Measurements from ENCODE around the gene TPPP2.

TPPP2 gene

GRCh38 chr14:21059842-21060613, 30.0 kb downstream of the TPPP2 start:
- no peak for DNase-seq

DNA sequence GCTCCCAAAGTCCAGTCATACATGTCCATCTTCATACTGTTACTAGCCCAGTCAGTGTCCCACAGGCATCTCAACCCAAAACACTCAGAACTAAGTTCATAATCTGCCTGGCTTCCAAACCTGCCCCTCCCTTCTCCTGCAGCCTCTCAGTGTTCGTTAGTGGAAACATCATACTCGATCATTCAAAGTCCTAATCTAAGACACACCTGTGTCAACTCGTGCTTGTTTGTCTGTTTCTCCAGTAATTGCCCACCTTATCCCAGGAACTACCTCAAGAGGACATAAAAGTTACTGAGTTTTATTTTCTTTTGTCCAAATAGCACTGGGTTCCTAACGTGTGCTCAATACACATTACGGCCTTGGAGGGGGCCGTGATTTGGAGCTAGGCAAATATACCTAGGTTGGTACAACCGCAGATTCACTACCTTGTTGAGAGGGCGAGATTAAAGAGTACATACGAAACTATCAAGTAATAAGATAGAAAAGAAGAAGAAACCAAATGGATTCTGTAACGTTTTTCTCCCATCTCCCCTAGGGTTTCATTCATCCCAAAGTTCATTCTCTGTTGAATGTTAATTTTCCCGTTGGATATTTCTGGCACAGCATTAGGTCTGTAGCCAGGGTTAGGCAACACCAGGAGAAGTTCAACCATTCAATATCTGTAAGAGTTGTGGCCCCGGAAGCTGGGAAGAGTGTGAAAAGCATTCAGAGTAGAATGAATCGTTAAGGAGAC, 30.8 kb downstream of the TPPP2 start:
- DNase-seq, result no peak

DNA sequence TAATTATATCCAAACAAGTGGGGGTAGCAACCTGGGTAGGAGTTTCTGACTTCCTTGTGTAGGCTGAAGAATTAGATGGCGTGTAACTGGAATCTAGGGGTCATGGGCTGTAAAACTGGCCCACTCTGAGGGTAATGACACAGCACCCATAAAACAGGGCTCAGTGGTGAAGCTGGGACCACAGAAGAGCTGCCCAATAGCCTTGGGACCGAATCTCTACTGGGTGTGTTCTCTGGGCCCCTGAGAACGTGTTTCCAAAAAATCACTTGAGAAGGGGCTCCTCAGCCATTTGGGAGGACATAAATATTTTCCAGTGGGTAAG, 31.3 kb downstream of the TPPP2 start:
- no peak for DNase-seq

DNA sequence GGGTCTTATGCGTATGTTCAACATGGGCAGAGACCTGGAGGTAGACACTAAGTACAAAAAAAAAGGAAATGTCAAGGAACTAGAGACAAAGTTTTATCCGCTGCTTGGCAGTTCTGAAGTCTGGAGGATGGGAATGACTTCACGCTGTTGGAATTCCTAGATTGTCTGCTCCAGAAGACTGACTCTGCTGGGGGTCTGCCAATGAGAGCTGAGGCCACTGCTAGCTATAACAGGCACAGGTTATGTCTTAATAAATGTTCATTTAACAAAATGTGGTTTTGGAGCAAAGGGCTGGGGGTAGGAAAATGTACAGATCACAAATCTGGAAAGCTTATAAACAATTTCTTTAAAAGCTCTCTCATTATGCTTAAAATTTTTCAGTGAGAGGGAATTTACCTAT, 33.5 kb downstream of the TPPP2 start:
- DNase-seq, result no peak

DNA sequence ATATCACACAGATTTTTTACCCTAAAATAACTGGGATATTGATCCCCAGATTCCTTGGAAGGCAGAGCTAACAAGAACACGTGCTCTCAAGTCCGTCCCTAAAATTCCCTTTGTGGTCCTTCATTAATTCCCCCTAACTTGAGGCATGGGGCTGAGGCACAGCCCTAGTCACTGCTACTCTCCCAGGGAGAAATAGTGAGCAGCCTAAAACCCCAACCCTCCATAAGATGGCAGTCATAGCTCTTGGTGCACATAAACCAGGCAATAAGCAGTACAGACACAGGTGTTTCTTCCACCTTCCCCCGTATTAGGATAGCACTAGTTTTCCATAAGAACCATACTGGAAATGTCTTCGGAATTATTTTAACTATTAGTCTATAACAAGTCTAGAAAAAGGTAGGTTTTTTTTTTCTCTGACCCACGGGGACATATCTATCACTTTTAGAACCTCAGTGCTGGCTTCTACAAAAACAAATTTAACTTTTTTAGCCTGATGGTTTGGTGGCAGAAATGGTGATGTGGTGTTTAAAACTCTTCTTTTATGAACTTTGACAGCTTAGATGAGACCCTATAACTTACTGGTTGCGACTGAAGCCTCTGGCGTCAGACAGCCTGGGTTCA, 37.0 kb downstream of the TPPP2 start:
- no peak for DNase-seq

DNA sequence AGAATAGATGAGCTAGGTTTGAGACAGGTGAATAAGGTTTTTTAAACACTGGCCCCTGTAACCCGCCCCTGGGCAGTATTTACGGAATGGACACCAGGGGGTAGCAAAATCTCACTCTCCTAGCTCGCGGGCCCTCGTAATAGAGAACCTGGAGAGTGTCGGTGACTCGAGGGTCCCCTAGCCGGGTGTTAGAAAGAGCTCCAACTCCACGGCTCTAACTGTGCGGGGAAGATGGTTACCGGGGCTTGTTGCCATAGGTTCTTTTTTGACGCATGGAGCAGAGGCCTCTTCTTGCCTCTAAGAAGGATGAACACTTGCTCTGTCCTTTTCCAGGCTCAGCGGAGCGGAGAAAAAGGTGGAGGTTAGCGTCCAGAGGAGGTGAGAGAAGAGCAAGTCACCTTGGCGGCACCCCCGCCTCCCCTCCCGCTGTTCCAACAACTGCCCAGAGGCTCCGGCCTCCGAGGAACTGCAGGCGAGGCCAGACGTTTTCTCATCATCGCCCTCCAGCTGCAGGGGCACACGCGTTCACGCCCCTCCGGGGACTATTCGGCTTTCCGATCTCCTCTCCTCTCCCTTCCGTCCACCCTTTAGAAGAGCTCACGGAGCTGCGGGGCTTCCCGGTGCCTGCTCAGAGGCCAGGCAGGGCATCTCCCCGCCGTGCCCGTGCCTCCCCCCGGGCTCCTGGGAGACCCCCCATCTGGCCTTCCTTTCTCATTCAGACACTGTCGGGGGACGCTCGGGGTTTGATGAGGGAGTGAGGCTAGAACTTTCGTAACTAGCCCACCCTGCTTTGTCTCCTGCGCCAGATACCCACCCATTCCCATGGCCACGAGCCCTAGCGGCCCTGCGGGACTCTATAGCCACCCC, 38.7 kb downstream of the TPPP2 start:
- peak; percentile 8 for DNase-seq

DNA sequence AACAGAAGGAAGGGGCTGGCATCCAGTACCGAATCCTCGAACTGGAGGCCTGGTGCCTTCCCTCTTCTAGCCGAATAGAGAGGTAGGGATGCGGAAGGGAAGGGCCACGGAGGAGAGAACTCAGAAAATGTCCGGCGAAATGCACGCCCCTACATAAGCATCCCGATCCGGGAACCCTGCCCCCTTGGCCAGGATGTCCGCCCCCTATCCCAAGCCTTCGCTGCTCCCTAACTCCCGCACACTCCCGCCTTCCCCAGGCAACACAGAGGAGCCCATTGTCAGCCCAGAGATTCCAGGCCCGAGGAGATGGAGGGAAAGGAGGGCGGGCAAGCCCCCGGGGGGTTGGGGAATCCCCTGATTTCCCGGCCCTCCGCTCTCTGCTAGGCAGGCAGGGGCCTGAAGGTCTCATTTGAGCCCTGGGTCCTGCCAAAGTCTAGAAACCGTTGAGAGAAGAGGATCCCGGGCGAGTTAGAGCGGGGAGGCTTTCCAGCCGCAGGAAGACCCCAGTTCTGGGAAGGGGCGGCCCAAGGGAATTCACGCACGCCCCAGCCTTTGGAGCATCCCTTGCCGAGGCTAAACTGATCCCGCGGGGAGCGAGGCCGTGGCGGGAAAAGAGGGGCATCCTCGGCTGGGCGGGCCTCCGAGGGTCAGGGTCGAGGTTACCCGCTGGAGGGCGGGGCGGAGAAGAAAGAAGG, 39.5 kb downstream of the TPPP2 start:
- DNase-seq, result no peak

- DNase-seq, result peak; percentile 26
These were observed 40.1 kb downstream of the TPPP2 start, which contains the start of gene ARHGEF40 for GRCh38 chr14:21070083-21070609. TSS of gene ARHGEF40 (plus strand) at chr14:21070304. CDS start at chr14:21070397, 93 bp downstream.

- DNase-seq, result peak; percentile 4
These were observed 40.7 kb downstream of the TPPP2 start for GRCh38 chr14:21070610-21071224.

DNA sequence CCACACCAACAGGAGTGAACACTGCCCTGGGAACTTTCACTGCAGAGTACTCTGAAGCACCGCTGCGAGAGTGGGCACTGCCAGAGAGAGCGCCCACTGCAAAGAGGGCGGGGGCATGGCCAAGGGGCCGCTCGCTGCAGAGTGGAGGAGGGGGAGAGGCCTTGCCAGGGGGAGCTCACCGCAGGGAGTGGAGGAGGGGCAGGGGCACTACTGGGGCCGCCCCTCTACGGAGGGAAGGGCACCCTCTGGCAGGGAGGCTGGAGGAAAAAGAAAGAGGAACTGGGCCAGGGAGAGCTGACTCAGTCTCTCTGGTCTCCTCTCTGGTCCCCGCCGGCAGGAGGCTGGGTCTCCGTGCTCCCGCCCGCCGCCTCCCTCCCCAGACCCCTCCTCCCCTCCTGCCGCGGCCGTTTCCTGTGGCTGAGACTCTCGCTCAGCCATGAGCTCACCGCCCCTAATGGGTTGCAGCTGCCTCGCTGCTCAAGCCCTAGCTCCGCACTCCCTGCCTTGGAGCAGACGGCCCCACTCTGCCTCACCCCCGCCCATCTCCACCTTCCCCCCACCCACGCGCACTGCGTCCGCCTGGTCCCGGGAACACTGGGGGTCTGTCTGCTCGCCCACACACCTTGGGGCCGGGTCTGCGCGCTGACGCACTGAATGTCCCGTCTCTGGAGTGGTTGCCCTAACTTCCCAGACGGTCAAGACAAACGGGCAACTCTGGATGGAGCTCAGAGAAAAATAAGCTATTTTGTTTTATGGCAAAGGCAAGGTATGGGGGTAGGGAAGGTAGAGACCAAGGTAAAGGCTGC, 41.4 kb downstream of the TPPP2 start:
- DNase-seq, result peak; percentile 35

GRCh38 chr14:21072031-21072473, 42.0 kb downstream of the TPPP2 start:
- no peak for DNase-seq

- no peak for DNase-seq
These were observed 42.8 kb downstream of the TPPP2 start for GRCh38 chr14:21072781-21073339.

- DNase-seq, result no peak
These were observed 43.9 kb downstream of the TPPP2 start for GRCh38 chr14:21073921-21074320.

DNA sequence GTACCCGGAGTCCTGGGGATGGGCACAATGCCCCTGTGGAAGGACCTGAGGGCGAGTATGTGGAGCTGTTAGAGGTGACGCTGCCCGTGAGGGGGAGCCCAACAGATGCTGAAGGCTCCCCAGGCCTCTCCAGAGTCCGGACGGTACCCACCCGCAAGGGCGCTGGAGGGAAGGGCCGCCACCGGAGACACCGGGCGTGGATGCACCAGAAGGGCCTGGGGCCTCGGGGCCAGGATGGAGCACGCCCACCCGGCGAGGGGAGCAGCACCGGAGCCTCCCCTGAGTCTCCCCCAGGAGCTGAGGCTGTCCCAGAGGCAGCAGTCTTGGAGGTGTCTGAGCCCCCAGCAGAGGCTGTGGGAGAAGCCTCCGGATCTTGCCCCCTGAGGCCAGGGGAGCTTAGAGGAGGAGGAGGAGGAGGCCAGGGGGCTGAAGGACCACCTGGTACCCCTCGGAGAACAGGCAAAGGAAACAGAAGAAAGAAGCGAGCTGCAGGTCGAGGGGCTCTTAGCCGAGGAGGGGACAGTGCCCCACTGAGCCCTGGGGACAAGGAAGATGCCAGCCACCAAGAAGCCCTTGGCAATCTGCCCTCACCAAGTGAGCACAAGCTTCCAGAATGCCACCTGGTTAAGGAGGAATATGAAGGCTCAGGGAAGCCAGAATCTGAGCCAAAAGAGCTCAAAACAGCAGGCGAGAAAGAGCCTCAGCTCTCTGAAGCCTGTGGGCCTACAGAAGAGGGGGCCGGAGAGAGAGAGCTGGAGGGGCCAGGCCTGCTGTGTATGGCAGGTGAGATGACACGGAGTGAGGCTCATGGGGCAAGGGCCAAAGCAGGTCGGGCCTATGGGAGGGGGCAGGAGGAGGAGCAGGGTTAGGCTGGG, 44.6 kb downstream of the TPPP2 start:
- no peak for DNase-seq

DNA sequence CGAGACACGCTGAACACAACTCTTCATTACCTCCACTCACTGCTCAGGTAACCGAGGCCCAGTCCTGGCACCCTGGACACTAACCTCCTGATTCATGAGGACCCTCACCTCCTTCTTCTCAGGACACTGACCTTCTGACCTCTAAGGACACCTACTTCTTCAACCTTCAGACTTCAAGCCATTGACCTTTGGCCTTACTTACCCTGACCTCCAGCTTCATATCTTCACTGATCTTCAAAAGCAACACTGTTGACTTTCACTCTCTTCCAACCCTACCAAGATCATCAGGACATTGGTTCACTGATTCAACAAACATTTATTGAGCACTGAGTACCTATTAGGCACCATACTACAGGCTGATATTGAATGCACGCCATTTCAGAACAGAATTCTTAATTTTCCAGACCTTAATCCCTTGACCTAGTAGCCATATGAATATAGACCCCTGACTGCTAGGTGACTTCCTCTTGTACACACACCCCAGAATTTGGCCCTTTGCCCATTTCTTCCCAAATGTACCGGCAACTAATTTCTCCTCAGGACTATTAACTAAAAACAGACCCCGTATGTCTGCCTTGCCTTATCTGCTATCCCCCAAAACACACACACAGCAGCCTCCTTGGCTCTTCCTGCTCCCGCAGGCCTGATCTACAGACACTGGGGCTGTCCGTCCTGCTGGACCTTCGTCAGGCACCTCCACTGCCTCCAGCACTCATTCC, 45.9 kb downstream of the TPPP2 start:
- DNase-seq, result no peak

GRCh38 chr14:21077672-21078071, 47.7 kb downstream of the TPPP2 start:
- no peak for DNase-seq

DNA sequence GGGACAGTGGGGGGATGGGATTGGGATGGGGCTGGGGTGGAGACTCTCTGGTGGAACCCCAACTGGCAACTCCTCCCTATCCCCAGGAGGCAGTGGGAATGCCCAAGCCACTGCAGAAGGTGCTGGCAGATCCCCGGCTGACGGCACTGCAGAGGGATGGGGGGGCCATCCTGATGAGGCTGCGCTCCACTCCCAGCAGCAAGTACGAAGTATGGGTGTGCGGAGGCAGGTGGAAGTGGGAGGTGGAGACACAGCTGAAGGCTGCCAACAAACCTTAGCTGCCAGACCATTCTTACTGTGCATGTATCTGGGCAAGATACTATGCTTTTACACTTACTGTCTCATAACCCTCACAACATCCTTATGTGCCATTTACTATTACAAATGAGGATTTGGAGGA, 48.3 kb downstream of the TPPP2 start:
- no peak for DNase-seq

DNA sequence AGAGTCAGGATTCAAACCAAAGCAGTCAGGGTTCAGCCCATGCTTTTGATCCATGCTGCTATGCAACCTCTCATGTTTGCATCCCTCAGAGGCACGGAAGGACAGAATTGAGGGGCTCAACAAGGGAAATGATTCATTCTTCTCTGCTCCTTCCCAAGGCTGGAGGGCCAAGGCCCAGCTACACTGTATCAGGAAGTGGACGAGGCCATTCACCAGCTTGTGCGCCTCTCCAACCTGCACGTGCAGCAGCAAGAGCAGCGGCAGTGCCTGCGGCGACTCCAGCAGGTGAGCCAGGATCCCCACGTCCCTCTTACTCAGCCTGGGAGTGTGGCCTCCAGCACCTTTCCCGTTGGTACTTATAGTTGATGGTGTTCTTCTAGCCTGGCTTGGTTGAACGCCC, 48.7 kb downstream of the TPPP2 start:
- DNase-seq, result no peak
